ENCODE measurements around the gene SYTL1.
"Not testable (repeated sequence)": the region's sequence is repeated elsewhere in the genome, so short reads cannot be mapped to it uniquely, and the experiment has no call there.

The SYTL1 gene

DNA sequence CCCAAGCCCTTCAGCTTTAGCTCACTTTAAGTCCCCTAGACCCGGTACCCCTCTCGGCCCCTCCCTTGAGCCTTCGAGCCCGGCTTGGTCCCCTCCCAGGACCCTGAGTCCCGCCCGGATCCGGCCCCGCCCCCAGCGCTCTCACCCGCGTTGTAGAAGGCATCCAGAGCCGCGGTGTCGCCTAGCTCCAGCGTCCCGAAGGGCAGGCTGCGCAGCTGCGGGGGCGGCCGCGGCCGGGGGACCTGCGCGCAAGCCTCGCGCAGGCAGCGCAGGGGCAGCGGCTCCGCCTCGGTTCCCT, 24.2 kb downstream of the SYTL1 start:
- no peak for FAIRE-seq

DNA sequence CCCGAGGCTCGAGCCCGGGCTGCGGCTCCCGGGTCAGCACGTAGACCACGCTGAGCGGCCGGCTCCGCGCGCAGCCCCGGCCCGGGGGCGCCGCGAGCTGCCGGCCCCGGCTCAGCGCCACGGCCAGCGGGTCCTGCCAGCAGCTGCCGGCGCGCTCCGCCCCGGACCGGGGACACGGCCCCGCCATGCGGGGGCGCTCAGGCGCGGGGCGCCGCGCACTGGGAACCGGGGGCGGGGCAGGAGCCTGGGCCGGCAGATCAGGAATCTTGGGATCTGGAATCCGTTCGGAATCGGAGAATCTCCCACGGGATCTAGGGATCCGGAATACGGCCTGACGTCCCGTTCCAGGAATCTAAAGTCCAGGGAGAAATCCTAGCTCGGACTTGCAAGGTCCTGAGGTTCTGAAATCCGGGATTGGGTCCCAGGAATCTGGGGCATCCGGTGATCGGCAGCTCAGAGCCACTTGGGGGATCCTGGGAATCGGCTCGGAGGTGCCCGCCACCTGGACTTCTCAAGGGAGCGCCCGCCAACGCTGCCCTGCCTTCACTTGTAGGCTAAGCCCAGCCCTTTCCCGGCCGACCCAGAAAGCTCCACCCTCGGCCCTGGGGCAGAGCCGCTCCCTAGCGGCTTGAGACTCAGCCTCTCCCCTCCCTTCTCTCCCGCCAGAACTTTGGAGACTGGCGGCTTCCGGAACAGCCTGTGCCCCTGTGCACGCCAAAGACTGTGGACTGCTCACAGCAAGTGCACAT, 24.8 kb downstream of the SYTL1 start, which contains the start of gene MAP3K6:
MAP3K6 (minus strand) TSS at position 551 of the 749 bp plus-strand sequence; CDS start at position 187, 364 bp downstream.
- FAIRE-seq = peak; percentile 86

DNA sequence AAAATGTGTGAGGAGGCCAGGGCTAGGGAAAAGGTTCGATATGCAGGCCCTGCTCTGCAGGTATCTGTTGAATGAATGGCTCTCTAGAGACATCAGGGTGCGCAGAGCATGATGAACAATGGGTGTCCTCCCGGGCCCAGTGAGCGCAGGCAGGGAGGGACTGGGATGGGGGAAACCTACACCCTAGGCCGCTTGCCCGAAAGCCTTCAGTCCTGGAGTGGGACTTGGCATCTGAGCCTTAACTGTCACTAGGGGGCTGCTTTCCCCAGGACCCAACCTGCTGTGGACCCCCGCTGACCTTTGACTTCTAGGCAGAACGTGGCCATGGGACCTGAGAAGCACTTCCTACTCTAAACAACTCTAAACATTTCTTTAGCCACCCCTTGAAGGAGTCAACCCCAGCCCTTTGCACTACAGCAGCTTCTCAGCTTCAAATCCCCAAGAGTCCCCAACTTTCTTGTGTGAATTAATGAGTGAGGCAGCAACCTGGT, 25.4 kb downstream of the SYTL1 start:
- no peak for FAIRE-seq

GRCh38 chr1:27368869-27369582, 27.2 kb downstream of the SYTL1 start:
- peak; percentile 81 for FAIRE-seq

DNA sequence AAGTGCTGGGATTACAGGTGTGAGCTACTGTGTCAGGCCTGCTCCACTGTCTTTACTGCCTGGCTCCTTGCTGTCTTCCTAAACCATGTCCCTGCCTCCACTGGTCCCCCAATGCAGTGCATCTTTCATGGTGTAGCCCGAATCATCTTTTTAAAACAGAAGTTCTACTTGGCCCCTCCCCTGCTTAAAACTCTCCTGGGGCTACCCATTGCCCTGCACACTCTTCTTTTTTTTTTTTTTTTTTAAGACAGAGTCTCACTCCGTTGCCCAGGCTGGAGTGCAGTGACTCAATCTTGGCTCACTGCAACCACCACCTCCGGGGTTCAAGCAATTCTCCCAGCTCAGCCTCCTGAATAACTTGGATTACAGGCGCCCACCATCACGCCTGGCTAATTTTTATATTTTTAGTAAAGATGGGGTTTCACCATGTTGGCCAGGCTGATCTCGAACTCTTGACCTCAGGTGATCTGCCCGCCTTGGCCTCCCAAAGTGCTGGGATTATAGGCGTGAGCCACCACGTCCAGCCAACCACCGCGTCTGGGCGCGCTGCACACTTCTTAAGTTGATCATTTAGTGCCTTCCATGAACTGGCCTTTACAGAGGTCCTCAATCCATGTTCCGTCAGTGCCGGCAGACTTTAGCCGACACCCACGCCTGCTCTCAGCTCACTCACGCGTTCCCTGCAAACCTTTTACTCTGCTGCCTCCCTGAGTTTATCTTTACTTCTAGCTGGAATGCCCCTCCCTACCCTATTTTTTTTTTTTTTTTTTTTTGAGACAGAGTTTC, 30.4 kb downstream of the SYTL1 start:
- no peak for FAIRE-seq

GRCh38 chr1:27372808-27373690, 31.2 kb downstream of the SYTL1 start:
- FAIRE-seq = no peak

GRCh38 chr1:27374362-27375086, 32.7 kb downstream of the SYTL1 start, which contains the start of gene FCN3:
TSS of gene FCN3 (minus strand) at chr1:27374824. CDS start at chr1:27374818, 6 bp downstream.
- no peak for FAIRE-seq

- no peak for FAIRE-seq
Measured at GRCh38 chr1:27377760-27378495, 36.1 kb downstream of the SYTL1 start.

DNA sequence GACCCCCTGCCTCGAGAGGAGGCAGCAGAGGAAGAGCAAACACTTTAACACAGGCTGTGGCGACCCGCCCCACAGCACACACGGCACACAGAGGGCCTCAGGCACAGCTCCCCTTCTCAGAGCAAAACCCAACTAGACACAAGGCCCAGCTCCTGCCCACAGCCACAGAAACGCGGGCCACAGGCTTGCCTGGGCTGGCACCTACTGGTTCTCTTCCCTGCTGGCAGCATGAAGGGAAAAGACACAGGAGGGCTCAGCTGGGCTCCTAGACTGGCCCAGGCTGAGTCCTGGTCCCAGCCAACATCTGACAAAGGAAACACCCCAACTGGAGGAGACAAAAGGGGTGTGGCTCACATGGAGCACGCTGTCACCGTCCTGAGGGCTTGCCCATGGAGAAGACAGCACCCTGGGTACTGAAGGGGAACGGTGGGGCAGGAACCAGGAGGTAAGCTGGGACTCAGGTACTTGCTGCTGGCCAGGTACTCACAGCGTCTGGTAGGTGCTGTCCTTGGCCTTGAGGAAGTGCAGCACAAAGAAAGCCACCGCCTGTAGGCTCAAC, 37.8 kb downstream of the SYTL1 start:
- no peak for FAIRE-seq

- FAIRE-seq = no peak
Measured at GRCh38 chr1:27380224-27380623, 38.4 kb downstream of the SYTL1 start.

DNA sequence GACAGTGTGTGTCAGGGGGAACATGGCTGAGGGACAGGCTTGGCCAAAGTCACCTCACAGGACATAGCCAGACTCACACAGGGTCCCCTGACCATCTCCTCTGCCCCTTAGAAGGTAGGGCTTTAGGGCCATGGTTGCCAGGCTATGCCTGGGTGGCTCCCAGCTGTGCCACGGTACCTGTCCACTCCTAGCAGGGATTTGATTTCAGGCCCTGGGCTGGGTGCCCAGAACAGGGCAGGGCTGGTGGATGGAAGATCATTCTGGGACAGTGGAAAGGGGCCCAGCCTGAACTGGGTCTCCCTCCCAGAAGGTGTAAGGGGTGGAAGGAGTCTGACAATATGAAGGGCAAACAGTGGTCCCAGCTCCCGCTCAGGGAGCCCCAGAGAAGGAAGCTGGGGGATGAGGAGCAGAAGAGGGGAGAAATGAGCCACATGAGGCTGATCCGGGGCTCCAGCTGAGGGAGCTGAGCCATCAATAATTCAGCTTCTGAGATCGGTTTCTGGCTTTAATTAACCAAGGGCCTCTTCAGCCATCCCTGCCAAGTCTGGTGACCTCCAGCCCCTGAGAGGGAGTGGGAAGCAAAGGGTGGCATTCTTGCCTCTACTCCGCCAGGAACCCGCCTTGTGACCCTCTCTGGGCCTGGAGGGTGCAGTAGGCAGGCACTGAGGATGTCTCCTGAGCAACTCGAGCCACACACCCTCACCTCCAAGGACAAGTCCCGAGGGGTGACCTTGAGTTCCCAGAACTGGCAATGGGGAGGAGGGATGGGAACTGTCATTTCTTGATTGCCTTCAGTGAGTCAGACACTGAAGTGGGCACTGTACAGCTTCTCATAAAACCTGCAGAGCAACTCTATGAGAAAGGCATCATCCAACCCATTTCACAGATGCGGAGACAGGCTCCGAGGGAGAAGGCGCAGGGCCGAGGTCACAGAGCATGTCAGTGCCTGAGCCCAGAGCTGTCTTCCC, 39.2 kb downstream of the SYTL1 start:
- no peak for FAIRE-seq

GRCh38 chr1:27381969-27382762, 40.3 kb downstream of the SYTL1 start:
- no peak for FAIRE-seq

GRCh38 chr1:27383039-27383605, 41.3 kb downstream of the SYTL1 start, which contains the start of gene CD164L2:
TSS of gene CD164L2 (minus strand) at chr1:27383333. CDS start at chr1:27383239, 94 bp downstream.
- no peak for FAIRE-seq

DNA sequence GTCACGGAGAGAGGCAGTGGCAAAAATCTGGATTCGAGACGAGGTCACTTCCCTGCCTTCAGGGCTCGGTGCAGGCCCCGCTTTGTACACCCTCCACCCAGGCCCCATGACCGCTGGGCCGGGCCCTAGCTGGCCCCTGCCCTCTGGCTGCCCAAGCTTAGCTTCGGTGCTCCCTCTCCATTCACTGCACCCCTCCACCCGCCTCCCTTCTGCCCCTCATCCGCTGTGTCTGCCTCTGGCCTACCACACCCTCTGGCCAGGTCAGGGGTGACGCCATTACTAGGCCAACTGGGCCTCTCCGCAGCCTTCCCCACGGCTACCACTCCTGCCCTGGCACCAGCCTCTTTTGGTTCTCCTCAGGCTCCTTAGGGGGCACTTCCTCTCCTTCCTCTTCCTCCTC, 41.8 kb downstream of the SYTL1 start:
- no peak for FAIRE-seq

DNA sequence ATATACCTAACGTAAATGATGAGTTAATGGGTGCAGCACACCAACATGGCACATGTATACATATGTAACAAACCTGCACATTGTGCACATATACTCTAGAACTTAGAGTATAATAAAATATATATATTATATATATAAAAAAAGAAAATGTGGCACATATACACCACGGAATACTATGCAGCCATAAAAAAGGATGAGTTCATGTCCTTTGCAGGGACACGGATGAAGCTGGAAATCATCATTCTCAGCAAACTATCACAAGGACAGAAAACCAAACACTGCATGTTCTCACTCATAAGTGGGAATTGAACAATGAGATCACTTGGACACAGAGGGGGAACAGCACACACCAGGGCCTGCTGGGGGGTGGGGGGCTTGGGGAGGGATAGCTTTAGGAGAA, 43.0 kb downstream of the SYTL1 start:
- not testable (repeated sequence) for FAIRE-seq

- peak; percentile 17 for FAIRE-seq
Measured at GRCh38 chr1:27388337-27389005, 46.6 kb downstream of the SYTL1 start.

- FAIRE-seq = no peak
Measured at GRCh38 chr1:27391511-27392095, 49.8 kb downstream of the SYTL1 start.
